Measurements from ENCODE around the gene OR5A2. TPM values are rescaled to one million over a fixed set of nuclear protein-coding genes. Genes with fewer than 3 reads are reported as not detected.
"Not testable (repeated sequence)": the region's sequence is repeated elsewhere in the genome, so short reads cannot be mapped to it uniquely, and the experiment has no call there.

The OR5A2 gene
- total RNA-seq, 1 experiment from 2014 or later = not detected

DNA sequence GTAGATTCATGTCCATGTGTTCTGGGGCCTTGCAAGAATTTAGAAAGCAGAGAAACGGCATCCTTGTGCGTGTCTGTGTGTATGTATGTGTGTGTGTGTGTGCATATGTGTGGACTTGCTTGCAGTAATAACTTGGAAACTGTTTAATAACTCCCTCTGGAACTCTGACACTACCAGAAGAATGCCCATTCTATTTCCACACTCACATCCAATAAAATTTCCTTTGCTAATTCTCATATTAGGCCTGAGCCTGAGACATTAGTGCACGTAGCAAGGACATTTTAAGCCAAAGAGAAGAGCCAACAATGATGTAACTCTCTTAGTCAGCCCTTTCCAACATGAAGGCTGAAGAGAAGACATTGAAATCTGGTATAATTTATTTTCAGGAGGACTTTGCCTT is 33.7 kb upstream of the OR5A2 start:
- BruUV-seq (replicated peaks) = no TSS peak
- no peaks in the 10 kb centered on the region for H3K36me3 Mint-ChIP-seq (ENCODE audit: insufficient read depth, unreplicated experiment)
- H3K27ac Mint-ChIP-seq (ENCODE audit: low read depth, unreplicated experiment) = no peak overlapping the region
- H3K4me3 Mint-ChIP-seq (ENCODE audit: unreplicated experiment) = no peak overlapping the region
- no peaks in the 10 kb centered on the region for H3K9me3 Mint-ChIP-seq (ENCODE audit: unreplicated experiment)
- intact Hi-C loops (cut with micrococcal nuclease) = no loop called here
- CTCF ChIA-PET = interaction anchor here (1.2 kb wide), 1 partner anchor 402 kb away, joined by 4 read pairs; no protein-coding TSS in a partner anchor
- no peaks in the 10 kb centered on the region for H3K4me1 Mint-ChIP-seq (ENCODE audit: insufficient read depth, unreplicated experiment)
- TF ChIP-seq, protein P1, sequence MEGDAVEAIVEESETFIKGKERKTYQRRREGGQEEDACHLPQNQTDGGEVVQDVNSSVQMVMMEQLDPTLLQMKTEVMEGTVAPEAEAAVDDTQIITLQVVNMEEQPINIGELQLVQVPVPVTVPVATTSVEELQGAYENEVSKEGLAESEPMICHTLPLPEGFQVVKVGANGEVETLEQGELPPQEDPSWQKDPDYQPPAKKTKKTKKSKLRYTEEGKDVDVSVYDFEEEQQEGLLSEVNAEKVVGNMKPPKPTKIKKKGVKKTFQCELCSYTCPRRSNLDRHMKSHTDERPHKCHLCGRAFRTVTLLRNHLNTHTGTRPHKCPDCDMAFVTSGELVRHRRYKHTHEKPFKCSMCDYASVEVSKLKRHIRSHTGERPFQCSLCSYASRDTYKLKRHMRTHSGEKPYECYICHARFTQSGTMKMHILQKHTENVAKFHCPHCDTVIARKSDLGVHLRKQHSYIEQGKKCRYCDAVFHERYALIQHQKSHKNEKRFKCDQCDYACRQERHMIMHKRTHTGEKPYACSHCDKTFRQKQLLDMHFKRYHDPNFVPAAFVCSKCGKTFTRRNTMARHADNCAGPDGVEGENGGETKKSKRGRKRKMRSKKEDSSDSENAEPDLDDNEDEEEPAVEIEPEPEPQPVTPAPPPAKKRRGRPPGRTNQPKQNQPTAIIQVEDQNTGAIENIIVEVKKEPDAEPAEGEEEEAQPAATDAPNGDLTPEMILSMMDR (IDR thresholded peaks at IDR 0.05; ENCODE audit: unreplicated experiment) = no peak
- no peaks in the 10 kb centered on the region for H3K27me3 Mint-ChIP-seq (ENCODE audit: insufficient read depth, unreplicated experiment)
- no peak for DNase-seq (ENCODE audit: unreplicated experiment)
- POLR2A ChIA-PET = no interaction called here

DNA sequence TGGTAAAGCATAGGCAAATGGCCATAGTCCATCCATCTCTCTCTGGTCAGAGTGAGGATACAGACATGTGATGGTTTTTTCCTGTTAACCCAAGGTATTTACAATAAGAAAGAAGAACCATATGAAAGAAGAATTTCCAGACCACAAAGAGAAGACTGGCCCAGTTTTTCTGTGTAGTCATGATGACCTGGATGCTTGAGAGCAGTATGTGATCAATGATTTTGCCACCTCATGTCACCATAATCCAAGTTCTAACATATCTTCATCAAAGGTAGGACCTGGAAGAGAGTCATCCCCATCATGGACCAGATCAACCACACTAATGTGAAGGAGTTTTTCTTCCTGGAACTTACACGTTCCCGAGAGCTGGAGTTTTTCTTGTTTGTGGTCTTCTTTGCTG is 30.4 kb upstream of the OR5A2 start, which contains the start of gene OR4D6:
Gene OR4D6, plus strand, starts transcription at position 301 of the 400 bp plus-strand sequence. Its CDS starts 0 bp downstream, at position 301.
- CTCF ChIA-PET = interaction anchor here (0.5 kb wide), 1 partner anchor 14 kb away, joined by 4 read pairs; no protein-coding TSS in a partner anchor
- H3K27me3 Mint-ChIP-seq (ENCODE audit: insufficient read depth, unreplicated experiment) = no peaks in the 10 kb centered on the region
- TF ChIP-seq, protein P1 (IDR thresholded peaks at IDR 0.05; ENCODE audit: unreplicated experiment) = no peak
- no peak within 1 kb of the TSS for H3K4me3 Mint-ChIP-seq (ENCODE audit: unreplicated experiment)
- POLR2A ChIA-PET = no interaction called here
- BruUV-seq (replicated peaks) = no TSS peak
- no peaks in the 10 kb centered on the region for H3K36me3 Mint-ChIP-seq (ENCODE audit: insufficient read depth, unreplicated experiment)
- no peak for DNase-seq (ENCODE audit: unreplicated experiment)
- intact Hi-C loops (cut with micrococcal nuclease) = no loop called here
- no peaks in the 10 kb centered on the region for H3K9me3 Mint-ChIP-seq (ENCODE audit: unreplicated experiment)
- H3K27ac Mint-ChIP-seq (ENCODE audit: low read depth, unreplicated experiment) = no peak within 1 kb of the TSS
- H3K4me1 Mint-ChIP-seq (ENCODE audit: insufficient read depth, unreplicated experiment) = no peaks in the 10 kb centered on the region

DNA sequence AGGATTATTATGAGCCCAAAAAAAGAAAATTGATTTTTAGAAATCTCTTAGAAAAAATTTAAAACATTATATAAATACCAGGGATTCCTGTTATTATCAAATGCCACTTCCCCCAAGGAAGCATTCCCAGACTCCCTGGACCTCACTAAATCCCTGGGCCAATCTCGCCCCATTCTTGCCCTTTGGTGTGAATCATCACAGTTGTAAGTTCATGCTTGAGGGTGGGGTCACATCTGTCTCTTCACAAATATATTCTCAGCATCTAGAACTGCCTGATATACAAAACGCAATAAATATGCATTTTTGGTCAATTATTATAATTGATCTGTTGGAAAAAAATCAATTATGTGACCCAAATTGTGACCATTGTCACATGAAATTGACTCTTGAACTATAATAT is 22.3 kb upstream of the OR5A2 start:
- Mint-ChIP-seq H3K4me1 (ENCODE audit: insufficient read depth, unreplicated experiment) (no peaks in the 10 kb centered on the region), H3K4me3 (ENCODE audit: unreplicated experiment) (no peak overlapping the region), H3K27ac (ENCODE audit: low read depth, unreplicated experiment) (no peak overlapping the region), H3K9me3 (ENCODE audit: unreplicated experiment) (peaks cover 8% of the 10 kb centered on the region), H3K27me3 (ENCODE audit: insufficient read depth, unreplicated experiment) (peaks cover 22% of the 10 kb centered on the region), H3K36me3 (ENCODE audit: insufficient read depth, unreplicated experiment) (no peaks in the 10 kb centered on the region)
- TF ChIP-seq, protein P1 (IDR thresholded peaks at IDR 0.05; ENCODE audit: unreplicated experiment) = no peak
- no TSS peak for BruUV-seq (replicated peaks)
- CTCF ChIA-PET = no interaction called here
- intact Hi-C loops (cut with micrococcal nuclease) = no loop called here
- no peak for DNase-seq (ENCODE audit: unreplicated experiment)
- POLR2A ChIA-PET = no interaction called here

DNA sequence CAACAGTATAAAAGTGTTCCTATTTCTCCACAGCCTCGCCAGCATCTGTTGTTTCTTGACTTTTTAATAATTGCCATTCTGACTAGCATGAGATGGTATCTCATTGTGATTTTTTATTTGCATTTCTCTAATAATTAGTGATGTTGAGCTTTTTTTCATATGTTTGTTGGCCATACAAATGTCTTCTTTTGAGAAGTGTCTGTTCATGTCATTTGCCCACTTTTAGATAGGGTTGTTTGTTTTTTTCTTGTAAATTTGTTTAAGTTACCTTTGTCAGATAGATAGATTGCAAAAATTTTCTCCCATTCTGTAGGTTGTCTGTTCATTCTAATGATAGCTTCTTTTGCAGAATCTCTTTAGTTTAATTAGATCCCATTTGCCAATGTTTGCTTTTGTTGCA is 19.4 kb upstream of the OR5A2 start:
- BruUV-seq (replicated peaks); POLR2A ChIA-PET; intact Hi-C loops (cut with micrococcal nuclease); H3K4me1 Mint-ChIP-seq (ENCODE audit: insufficient read depth, unreplicated experiment); DNase-seq (ENCODE audit: unreplicated experiment); H3K9me3 Mint-ChIP-seq (ENCODE audit: unreplicated experiment); H3K4me3 Mint-ChIP-seq (ENCODE audit: unreplicated experiment); H3K27ac Mint-ChIP-seq (ENCODE audit: low read depth, unreplicated experiment); H3K36me3 Mint-ChIP-seq (ENCODE audit: insufficient read depth, unreplicated experiment): not testable (repeated sequence)
- CTCF ChIA-PET = interaction anchor here (0.7 to 1.2 kb wide), 3 partner anchors 17 to 51 kb away, joined by 3 read pairs; no protein-coding TSS in a partner anchor
- peaks cover 12% of the 10 kb centered on the region for H3K27me3 Mint-ChIP-seq (ENCODE audit: insufficient read depth, unreplicated experiment)

DNA sequence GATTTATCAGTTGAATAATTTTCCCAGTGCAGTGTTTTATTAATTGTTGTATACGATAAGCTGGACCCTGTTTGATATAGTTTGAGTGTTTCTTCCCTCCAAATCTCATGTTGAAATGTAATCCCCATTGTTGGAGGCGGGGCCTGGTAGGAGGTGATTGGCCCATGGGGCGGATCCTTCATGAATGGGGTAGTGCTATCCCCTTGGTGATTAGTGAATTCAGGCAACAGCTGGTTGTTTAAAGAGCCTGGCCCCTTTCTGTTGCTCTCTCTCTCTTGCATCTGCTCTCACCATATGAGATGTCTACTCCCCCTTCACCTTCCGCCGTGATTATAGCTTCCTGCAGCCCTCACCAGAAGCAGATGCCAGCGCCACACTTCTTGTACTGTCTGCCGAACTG is 11.6 kb upstream of the OR5A2 start:
- no peak for DNase-seq (ENCODE audit: unreplicated experiment)
- Mint-ChIP-seq H3K27me3 (ENCODE audit: insufficient read depth, unreplicated experiment) (peaks cover 59% of the 10 kb centered on the region), H3K4me3 (ENCODE audit: unreplicated experiment) (no peak overlapping the region), H3K4me1 (ENCODE audit: insufficient read depth, unreplicated experiment) (no peaks in the 10 kb centered on the region), H3K9me3 (ENCODE audit: unreplicated experiment) (no peaks in the 10 kb centered on the region), H3K36me3 (ENCODE audit: insufficient read depth, unreplicated experiment) (no peaks in the 10 kb centered on the region), H3K27ac (ENCODE audit: low read depth, unreplicated experiment) (no peak overlapping the region)
- no TSS peak for BruUV-seq (replicated peaks)
- TF ChIP-seq, protein P1 (IDR thresholded peaks at IDR 0.05; ENCODE audit: unreplicated experiment) = no peak
- intact Hi-C loops (cut with micrococcal nuclease) = no loop called here
- ChIA-PET POLR2A (interaction anchor here (0.6 kb wide), 1 partner anchor 640 kb away, joined by 4 read pairs; no protein-coding TSS in a partner anchor), CTCF (interaction anchor here (0.9 to 1.3 kb wide), 3 partner anchors 8 to 1350 kb away, joined by 4 to 8 read pairs (median 6); partner anchors contain the start of gene DTX4)
